GM12873 (cell line): ENCODE results near the gene ELP4.

Source experiments
- CTCF ChIP-seq: IDR thresholded peaks from 2 replicates; pipeline ENCODE4 v1.5.1; 2012; ENCODE audit warnings: low read depth, mild to moderate bottlenecking, moderate library complexity, low read length, control low read depth; ENCODE audit not compliant: insufficient read depth; ENCODE audit errors: missing control alignments

ELP4 gene

GRCh38 chr11:31512117-31512516, 2.5 kb downstream of the ELP4 start:
- no peak for TF ChIP-seq CTCF

- no peak for TF ChIP-seq CTCF
Observed at GRCh38 chr11:31521497-31522150, 12.1 kb downstream of the ELP4 start.

- no peak for TF ChIP-seq CTCF
Observed at GRCh38 chr11:31529189-31529588, 19.6 kb downstream of the ELP4 start.

- TF ChIP-seq CTCF = no peak
Observed at GRCh38 chr11:31529701-31530100, 20.1 kb downstream of the ELP4 start.

GRCh38 chr11:31531293-31531692, 21.7 kb downstream of the ELP4 start:
- TF ChIP-seq CTCF = no peak

- TF ChIP-seq CTCF = no peak
Observed at GRCh38 chr11:31535479-31535878, 25.9 kb downstream of the ELP4 start.

- TF ChIP-seq CTCF = no peak
Observed at GRCh38 chr11:31542862-31543261, 33.3 kb downstream of the ELP4 start.
